B cell (primary cell): ENCODE results near the gene PFKM.

Source experiments
- EZH2 ChIP-seq: IDR thresholded peaks from 2 replicates; pipeline ENCODE4 v1.6.1; 2012; ENCODE audit warnings: borderline replicate concordance, low read depth, mild to moderate bottlenecking, moderate library complexity, low read length; ENCODE audit not compliant: insufficient read depth, poor library complexity, severe bottlenecking
- TF ChIP-seq, protein P1 (sequence below): fragments of 200-600 bp; IDR thresholded peaks from one replicate; pipeline ENCODE4 v1.8.0; 2022; ENCODE audit warnings: antibody characterized with exemption, mild to moderate bottlenecking

DNA sequence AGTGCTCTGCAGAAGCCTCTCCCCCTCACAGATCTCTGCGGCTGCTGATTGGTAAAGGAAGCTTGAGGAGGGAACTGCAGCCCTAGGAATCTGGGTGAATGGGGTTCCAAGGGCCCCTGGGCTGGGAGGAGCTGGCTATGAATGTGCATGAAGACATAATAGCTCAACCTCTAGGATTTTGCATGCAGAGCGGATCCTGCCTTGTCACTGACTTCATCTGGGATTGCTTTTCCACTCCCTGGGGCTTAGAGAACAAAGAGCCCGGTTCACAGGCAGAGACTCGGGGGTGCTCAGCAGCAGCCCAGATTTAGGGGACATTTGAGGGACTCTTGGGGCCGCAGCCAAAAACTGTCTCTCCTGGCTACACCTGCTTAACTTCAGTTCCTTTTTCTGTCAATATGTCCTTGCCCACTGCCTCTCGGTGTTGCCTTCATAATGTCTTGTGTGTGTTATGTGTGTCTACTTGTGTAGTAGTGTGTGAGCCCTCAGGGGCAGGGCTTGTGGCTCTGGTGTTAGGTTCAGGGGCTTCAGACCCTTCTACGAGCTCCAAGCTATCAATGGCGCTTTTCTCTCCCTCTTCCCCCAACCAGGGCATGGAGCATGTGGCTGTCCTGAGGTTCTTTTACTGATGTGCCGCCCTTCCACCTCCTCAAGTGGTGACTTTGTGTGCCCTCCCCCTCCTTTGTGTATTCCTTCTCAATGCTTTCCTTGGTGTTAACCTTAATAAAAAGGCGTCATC, 66.2 kb downstream of the PFKM start:
- TF ChIP-seq, protein P1, sequence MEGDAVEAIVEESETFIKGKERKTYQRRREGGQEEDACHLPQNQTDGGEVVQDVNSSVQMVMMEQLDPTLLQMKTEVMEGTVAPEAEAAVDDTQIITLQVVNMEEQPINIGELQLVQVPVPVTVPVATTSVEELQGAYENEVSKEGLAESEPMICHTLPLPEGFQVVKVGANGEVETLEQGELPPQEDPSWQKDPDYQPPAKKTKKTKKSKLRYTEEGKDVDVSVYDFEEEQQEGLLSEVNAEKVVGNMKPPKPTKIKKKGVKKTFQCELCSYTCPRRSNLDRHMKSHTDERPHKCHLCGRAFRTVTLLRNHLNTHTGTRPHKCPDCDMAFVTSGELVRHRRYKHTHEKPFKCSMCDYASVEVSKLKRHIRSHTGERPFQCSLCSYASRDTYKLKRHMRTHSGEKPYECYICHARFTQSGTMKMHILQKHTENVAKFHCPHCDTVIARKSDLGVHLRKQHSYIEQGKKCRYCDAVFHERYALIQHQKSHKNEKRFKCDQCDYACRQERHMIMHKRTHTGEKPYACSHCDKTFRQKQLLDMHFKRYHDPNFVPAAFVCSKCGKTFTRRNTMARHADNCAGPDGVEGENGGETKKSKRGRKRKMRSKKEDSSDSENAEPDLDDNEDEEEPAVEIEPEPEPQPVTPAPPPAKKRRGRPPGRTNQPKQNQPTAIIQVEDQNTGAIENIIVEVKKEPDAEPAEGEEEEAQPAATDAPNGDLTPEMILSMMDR: no peak
- TF ChIP-seq EZH2: no peak
